ENCODE results near the gene ZNF236. TPM values are rescaled to one million over a fixed set of nuclear protein-coding genes. Genes with fewer than 3 reads are reported as not detected.

The ZNF236 gene
- total and polyA plus RNA-seq, 2 of the 13 experiments (the other 11 are each of a cell fraction or from before 2014, with no cell fraction given), result 3.0 to 7.2 TPM

DNA sequence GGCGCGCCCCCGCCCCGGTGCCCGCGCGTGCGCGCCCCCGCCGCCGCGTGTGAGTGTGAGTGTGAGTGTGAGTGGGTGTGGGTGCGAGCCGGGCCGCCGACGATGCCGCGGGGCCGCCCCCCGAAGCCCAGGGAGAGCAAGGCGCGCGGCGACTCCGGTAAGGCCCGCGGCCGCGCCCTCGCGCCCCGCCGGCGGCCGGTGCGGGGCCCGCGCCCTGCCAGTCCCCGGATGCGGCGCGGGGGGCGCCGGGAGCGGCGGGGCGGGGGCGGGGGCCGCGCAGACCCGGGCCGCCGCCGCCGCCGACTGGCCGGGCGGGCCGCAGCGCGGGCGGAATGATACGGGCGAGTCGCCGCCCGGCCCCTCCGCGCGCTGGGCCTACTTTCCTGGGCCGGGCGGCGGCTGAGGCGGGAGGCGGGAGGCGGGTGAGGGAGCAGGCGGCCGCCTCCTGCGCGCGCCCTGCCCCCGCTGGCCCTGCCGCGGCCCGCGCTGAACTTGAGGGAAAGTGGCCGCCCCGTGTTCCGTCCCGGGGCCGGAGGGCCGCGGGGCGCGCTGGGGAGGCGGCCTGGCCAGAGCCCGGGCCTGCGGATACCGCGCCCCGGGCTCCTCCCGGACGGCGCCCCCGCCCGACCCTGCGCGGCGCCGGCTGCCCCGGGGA is at the start of gene ZNF236 (continued):
- TF ChIP-seq, protein P1, sequence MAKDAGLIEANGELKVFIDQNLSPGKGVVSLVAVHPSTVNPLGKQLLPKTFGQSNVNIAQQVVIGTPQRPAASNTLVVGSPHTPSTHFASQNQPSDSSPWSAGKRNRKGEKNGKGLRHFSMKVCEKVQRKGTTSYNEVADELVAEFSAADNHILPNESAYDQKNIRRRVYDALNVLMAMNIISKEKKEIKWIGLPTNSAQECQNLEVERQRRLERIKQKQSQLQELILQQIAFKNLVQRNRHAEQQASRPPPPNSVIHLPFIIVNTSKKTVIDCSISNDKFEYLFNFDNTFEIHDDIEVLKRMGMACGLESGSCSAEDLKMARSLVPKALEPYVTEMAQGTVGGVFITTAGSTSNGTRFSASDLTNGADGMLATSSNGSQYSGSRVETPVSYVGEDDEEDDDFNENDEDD (CRISPR knock-in tag; IDR thresholded peaks at IDR 0.05; ENCODE audit: borderline replicate concordance), result peak; percentile 46; the same call in 1 of the 2 replicates
- peak; percentile 53 for TF ChIP-seq RAD21 (CRISPR knock-in tag; IDR thresholded peaks at IDR 0.05)
- no peak for TF ChIP-seq NFKBIZ (CRISPR knock-in tag; IDR thresholded peaks at IDR 0.05)
- TF ChIP-seq SKI (IDR thresholded peaks at IDR 0.05; ENCODE audit: partially characterized antibody), result peak; percentile 59
- no peak for TF ChIP-seq NCOR1 (IDR thresholded peaks at IDR 0.05; ENCODE audit: borderline replicate concordance, low read length)
- no peak for TF ChIP-seq PLRG1 (conservative IDR thresholded peaks at IDR 0.05)
- TF ChIP-seq POLR2AphosphoS5 (IDR thresholded peaks at IDR 0.05; ENCODE audit: low read depth, low read length), result peak; percentile 35; the same call in 1 of the 2 replicates
- peak; percentile 39; the same call in 1 of the 2 replicates for TF ChIP-seq ZNF556 (CRISPR knock-in tag; IDR thresholded peaks at IDR 0.05; ENCODE audit: borderline replicate concordance)
- no peak for TF ChIP-seq ZNF703 (CRISPR knock-in tag; IDR thresholded peaks at IDR 0.05; ENCODE audit: borderline replicate concordance)
- 0 out of 2 replicates have a peak, but pooled peaks have one; percentile 4 for TF ChIP-seq MTA1 (CRISPR knock-in tag; IDR thresholded peaks at IDR 0.05; ENCODE audit: borderline replicate concordance)
- TF ChIP-seq, protein P2, sequence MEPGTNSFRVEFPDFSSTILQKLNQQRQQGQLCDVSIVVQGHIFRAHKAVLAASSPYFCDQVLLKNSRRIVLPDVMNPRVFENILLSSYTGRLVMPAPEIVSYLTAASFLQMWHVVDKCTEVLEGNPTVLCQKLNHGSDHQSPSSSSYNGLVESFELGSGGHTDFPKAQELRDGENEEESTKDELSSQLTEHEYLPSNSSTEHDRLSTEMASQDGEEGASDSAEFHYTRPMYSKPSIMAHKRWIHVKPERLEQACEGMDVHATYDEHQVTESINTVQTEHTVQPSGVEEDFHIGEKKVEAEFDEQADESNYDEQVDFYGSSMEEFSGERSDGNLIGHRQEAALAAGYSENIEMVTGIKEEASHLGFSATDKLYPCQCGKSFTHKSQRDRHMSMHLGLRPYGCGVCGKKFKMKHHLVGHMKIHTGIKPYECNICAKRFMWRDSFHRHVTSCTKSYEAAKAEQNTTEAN (CRISPR knock-in tag; conservative IDR thresholded peaks at IDR 0.05), result peak; percentile 67; the same call in 1 of the 2 replicates
- TF ChIP-seq ZNF326 (CRISPR knock-in tag; IDR thresholded peaks at IDR 0.05; ENCODE audit: borderline replicate concordance), result no peak
- TF ChIP-seq CBX2 (IDR thresholded peaks at IDR 0.05; ENCODE audit: low read depth, low read length), result no peak
- TF ChIP-seq CBX2 (CRISPR knock-in tag; IDR thresholded peaks at IDR 0.05; ENCODE audit: low read depth), result no peak
- peak; percentile 36; the same call in 1 of the 2 replicates for TF ChIP-seq GABPB1 (CRISPR knock-in tag; IDR thresholded peaks at IDR 0.05)
- TF ChIP-seq BCL6 (CRISPR knock-in tag; IDR thresholded peaks at IDR 0.05), result no peak
- TF ChIP-seq ETV5 (CRISPR knock-in tag; IDR thresholded peaks at IDR 0.05; ENCODE audit: borderline replicate concordance), result no peak
- TF ChIP-seq ZC3H4 (CRISPR knock-in tag; IDR thresholded peaks at IDR 0.05; ENCODE audit: borderline replicate concordance), result no peak
- peak; percentile 78 for TF ChIP-seq YY1 (IDR thresholded peaks at IDR 0.05; ENCODE audit: insufficient read depth, insufficient replicate concordance, low read depth, low read length)
- TF ChIP-seq, protein P3, sequence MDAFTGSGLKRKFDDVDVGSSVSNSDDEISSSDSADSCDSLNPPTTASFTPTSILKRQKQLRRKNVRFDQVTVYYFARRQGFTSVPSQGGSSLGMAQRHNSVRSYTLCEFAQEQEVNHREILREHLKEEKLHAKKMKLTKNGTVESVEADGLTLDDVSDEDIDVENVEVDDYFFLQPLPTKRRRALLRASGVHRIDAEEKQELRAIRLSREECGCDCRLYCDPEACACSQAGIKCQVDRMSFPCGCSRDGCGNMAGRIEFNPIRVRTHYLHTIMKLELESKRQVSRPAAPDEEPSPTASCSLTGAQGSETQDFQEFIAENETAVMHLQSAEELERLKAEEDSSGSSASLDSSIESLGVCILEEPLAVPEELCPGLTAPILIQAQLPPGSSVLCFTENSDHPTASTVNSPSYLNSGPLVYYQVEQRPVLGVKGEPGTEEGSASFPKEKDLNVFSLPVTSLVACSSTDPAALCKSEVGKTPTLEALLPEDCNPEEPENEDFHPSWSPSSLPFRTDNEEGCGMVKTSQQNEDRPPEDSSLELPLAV (CRISPR knock-in tag; conservative IDR thresholded peaks at IDR 0.05; ENCODE audit: low read depth), result no peak
- 0 out of 2 replicates have a peak, but pooled peaks have one; percentile 21 for TF ChIP-seq KDM2A (CRISPR knock-in tag; IDR thresholded peaks at IDR 0.05; ENCODE audit: borderline replicate concordance, low read depth)
- TF ChIP-seq ZSCAN21 (CRISPR knock-in tag; IDR thresholded peaks at IDR 0.05; ENCODE audit: borderline replicate concordance), result no peak; the same call in 1 of the 2 replicates
